Trophoblast cell (in vitro differentiated cells and primary cell): ENCODE results near the gene MGAT5.
A peak's percentile ranks its signal among the peaks of the same experiment; 100 is the strongest.

ENCODE experiments used
- DNase-seq, 2 donors: peaks; one replicate each; pipeline ENCODE4 v3.0.0-alpha.2; 2016
- H2AFZ ChIP-seq: 2 replicates; pipeline ENCODE4 v1.6.1; 2013; ENCODE audit warnings: low read length, moderate library complexity, mild to moderate bottlenecking; ENCODE audit not compliant: insufficient read depth, poor library complexity
- H2AK5ac ChIP-seq: 2 replicates; pipeline ENCODE4 v1.6.1; 2013; ENCODE audit warnings: mild to moderate bottlenecking, low read length
- H2BK120ac ChIP-seq: 2 replicates; pipeline ENCODE4 v1.6.1; 2013; ENCODE audit warnings: low read length, mild to moderate bottlenecking, moderate library complexity; ENCODE audit not compliant: insufficient read depth, poor library complexity
- H2BK12ac ChIP-seq: 2 replicates; pipeline ENCODE4 v1.6.1; 2013; ENCODE audit warnings: mild to moderate bottlenecking, low read length, moderate library complexity
- H2BK5ac ChIP-seq: 2 replicates; pipeline ENCODE4 v1.6.1; 2013; ENCODE audit warnings: low read length, low read depth, moderate library complexity, mild to moderate bottlenecking; ENCODE audit not compliant: poor library complexity
- H3K14ac ChIP-seq: 2 replicates; pipeline ENCODE4 v1.6.1; 2013; ENCODE audit warnings: mild to moderate bottlenecking, low read length
- H3K18ac ChIP-seq: 2 replicates; pipeline ENCODE4 v1.6.1; 2013; ENCODE audit warnings: mild to moderate bottlenecking, low read length
- H3K23ac ChIP-seq: 2 replicates; pipeline ENCODE4 v1.6.1; 2013; ENCODE audit warnings: low read length
- H3K27ac ChIP-seq: 2 replicates; pipeline ENCODE4 v1.5.1; 2013; ENCODE audit warnings: low read depth, mild to moderate bottlenecking, inconsistent platforms, low read length, moderate library complexity
- H3K27me3 ChIP-seq: 2 replicates; pipeline ENCODE4 v1.6.1; 2013; ENCODE audit warnings: inconsistent platforms, mild to moderate bottlenecking, low read length, moderate library complexity; ENCODE audit not compliant: insufficient read depth
- H3K36me3 ChIP-seq, 2 experiments: 1 replicate in 1 of 2; 2 replicates in 1 of 2; pipeline ENCODE4 v1.6.1; 2013; ENCODE audit warnings: low read length in 2 of 2, mild to moderate bottlenecking in 2 of 2, moderate library complexity in 1 of 2; ENCODE audit not compliant: insufficient read depth in 2 of 2, control insufficient read depth in 1 of 2
- H3K4ac ChIP-seq: 2 replicates; pipeline ENCODE4 v1.6.1; 2013; ENCODE audit warnings: low read depth, mild to moderate bottlenecking, low read length, moderate library complexity
- H3K4me1 ChIP-seq, 2 experiments: 1 replicate in 1 of 2; 2 replicates in 1 of 2; pipeline ENCODE4 v1.6.1; 2013; ENCODE audit warnings: low read length in 2 of 2, mild to moderate bottlenecking in 2 of 2, moderate library complexity in 1 of 2; ENCODE audit not compliant: insufficient read depth in 2 of 2, control insufficient read depth in 1 of 2
- H3K4me2 ChIP-seq: 2 replicates; pipeline ENCODE4 v1.6.1; 2013; ENCODE audit warnings: inconsistent platforms, mild to moderate bottlenecking, low read length, moderate library complexity
- H3K4me3 ChIP-seq: 2 replicates; pipeline ENCODE4 v1.5.1; 2013; ENCODE audit warnings: mild to moderate bottlenecking, low read depth, low read length, inconsistent platforms
- H3K79me1 ChIP-seq: one replicate; pipeline ENCODE4 v1.6.1; 2013; ENCODE audit warnings: low read length
- H3K79me2 ChIP-seq: 2 replicates; pipeline ENCODE4 v1.6.1; 2013; ENCODE audit warnings: low read length, mild to moderate bottlenecking; ENCODE audit not compliant: control insufficient read depth, insufficient read depth, poor library complexity
- H3K9ac ChIP-seq: 2 replicates; pipeline ENCODE4 v1.6.1; 2013; ENCODE audit warnings: mild to moderate bottlenecking, low read length
- H3K9me3 ChIP-seq: 2 replicates; pipeline ENCODE4 v1.6.1; 2013; ENCODE audit warnings: low read depth, mild to moderate bottlenecking, control low read depth, inconsistent platforms, low read length; ENCODE audit not compliant: insufficient read depth
- H4K12ac ChIP-seq: 2 replicates; pipeline ENCODE4 v1.6.1; 2013; ENCODE audit warnings: low read depth, mild to moderate bottlenecking, low read length, moderate library complexity
- H4K8ac ChIP-seq: 2 replicates; pipeline ENCODE4 v1.6.1; 2013; ENCODE audit warnings: low read depth, mild to moderate bottlenecking, low read length, moderate library complexity
- H4K91ac ChIP-seq: one replicate; pipeline ENCODE4 v1.6.1; 2013; ENCODE audit warnings: low read depth, mild to moderate bottlenecking, low read length, moderate library complexity
- WGBS: extraction: QIAGEN DNeasy Blood & Tissue Kit; methylation state at CpG from one replicate; pipeline ENCODE4 v1.1.7; 2013; ENCODE audit warnings: missing lambda C conversion rate; ENCODE audit not compliant: insufficient read length, insufficient coverage; ENCODE audit errors: extremely low coverage; 5-methylcytosine and 5-hydroxymethylcytosine counted together

The MGAT5 gene

DNA sequence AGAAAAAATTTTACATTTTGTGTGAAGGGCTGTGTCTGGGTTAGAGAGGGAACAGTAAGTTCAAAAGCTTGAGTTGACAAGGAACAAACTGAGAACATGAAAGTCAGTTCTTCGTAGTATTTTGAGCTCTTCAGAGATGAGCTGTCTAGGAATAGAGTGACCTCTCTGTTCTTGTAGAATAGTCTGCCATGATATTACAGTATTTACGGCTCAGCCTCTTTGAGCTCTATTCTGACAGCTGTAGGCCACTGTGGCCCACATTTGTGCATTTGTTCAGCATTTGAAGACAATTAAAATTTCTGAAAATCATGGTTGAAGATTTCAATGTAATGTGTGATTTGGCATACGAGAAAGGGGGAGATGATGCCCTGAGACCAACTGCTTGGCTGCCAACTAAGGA lies 172.8 kb downstream of the MGAT5 start:
- no CpG with 5 or more reads among the region's 3 CpGs for WGBS
- H2BK12ac ChIP-seq = no peak overlapping the region

GRCh38 chr2:134429886-134430285 lies 176.0 kb downstream of the MGAT5 start:
- no peak overlapping the region for H2AFZ ChIP-seq
- H3K18ac ChIP-seq = no peak overlapping the region
- H3K4ac ChIP-seq = no peak overlapping the region
- no peak overlapping the region for H2BK120ac ChIP-seq
- H3K27me3 ChIP-seq = no peaks in the 10 kb centered on the region
- H3K79me1 ChIP-seq = no peaks in the 10 kb centered on the region
- no peak overlapping the region for H3K4me2 ChIP-seq
- no peak overlapping the region for H3K27ac ChIP-seq
- no CpG with 5 or more reads among the region's 4 CpGs for WGBS
- H2BK12ac ChIP-seq = no peak overlapping the region
- no peak for DNase-seq
- H3K36me3 ChIP-seq = no peaks in the 10 kb centered on the region
- H3K14ac ChIP-seq = no peak overlapping the region
- no peaks in the 10 kb centered on the region for H3K9me3 ChIP-seq
- H3K23ac ChIP-seq = no peak overlapping the region
- H2BK5ac ChIP-seq = no peak overlapping the region
- no peak overlapping the region for H4K91ac ChIP-seq
- H4K8ac ChIP-seq = no peak overlapping the region
- H3K9ac ChIP-seq = no peak overlapping the region
- peaks cover 11 to 13% of the 10 kb centered on the region in 2 experiments for H3K4me1 ChIP-seq
- no peak overlapping the region for H2AK5ac ChIP-seq
- no peak overlapping the region for H4K12ac ChIP-seq
- no peaks in the 10 kb centered on the region for H3K79me2 ChIP-seq
- H3K4me3 ChIP-seq = no peak overlapping the region

More for the DNA sequence above, 172.8 kb downstream of the MGAT5 start:
- H3K18ac ChIP-seq = no peak overlapping the region
- H3K79me1 ChIP-seq = no peaks in the 10 kb centered on the region
- no peak overlapping the region for H2AFZ ChIP-seq
- H2BK120ac ChIP-seq = no peak overlapping the region
- peaks cover 5 to 9% of the 10 kb centered on the region in 2 experiments for H3K4me1 ChIP-seq
- H3K79me2 ChIP-seq = no peaks in the 10 kb centered on the region
- no peak overlapping the region for H3K4me2 ChIP-seq
- no peak overlapping the region for H3K27ac ChIP-seq
- no peak overlapping the region for H3K14ac ChIP-seq
- no peak overlapping the region for H4K91ac ChIP-seq
- no peak overlapping the region for H4K8ac ChIP-seq
- no peak overlapping the region for H2BK5ac ChIP-seq
- no peak overlapping the region for H3K4ac ChIP-seq
- H2AK5ac ChIP-seq = no peak overlapping the region
- H4K12ac ChIP-seq = no peak overlapping the region
- H3K36me3 ChIP-seq = no peaks in the 10 kb centered on the region
- H3K9me3 ChIP-seq = no peaks in the 10 kb centered on the region
- no peaks in the 10 kb centered on the region for H3K27me3 ChIP-seq
- no peak overlapping the region for H3K4me3 ChIP-seq
- H3K23ac ChIP-seq = no peak overlapping the region
- DNase-seq = no peak
- H3K9ac ChIP-seq = no peak overlapping the region

DNA sequence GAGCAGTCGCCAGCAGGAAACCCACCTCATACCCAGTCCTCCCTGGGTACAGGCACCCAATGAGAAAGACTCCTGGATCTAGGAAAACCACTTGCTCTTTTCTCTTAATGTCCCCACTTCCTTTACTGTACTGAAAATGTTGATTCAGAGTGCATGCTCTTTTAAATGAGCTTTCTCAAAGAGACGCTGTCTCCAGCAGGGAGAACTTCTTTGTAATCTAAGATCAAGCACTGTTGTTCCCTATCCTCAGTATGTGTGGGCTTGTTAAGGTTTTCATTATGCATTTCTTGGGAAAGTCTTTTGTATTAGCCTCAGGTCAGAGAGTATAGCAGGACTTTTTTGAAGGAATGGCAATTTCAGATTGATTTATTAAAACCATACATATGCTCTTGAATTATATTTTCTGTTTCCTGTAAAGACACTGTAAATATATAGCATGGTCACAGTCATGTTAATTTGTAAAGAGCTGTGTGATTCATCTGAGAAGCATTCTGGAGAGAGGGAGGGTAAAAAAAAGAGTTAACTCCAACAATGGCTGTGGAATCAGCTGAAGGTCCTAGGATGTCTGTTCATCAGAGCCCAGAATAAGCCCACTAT lies 178.1 kb downstream of the MGAT5 start:
- no peak overlapping the region for H4K8ac ChIP-seq
- no CpG with 5 or more reads among the region's 2 CpGs for WGBS
- no peaks in the 10 kb centered on the region for H3K79me2 ChIP-seq
- no peak overlapping the region for H4K12ac ChIP-seq
- no peak overlapping the region for H2AFZ ChIP-seq
- no peak overlapping the region for H3K14ac ChIP-seq
- H2BK5ac ChIP-seq = no peak overlapping the region
- no peak overlapping the region for H3K9ac ChIP-seq
- no peak overlapping the region for H3K4ac ChIP-seq
- H3K18ac ChIP-seq = no peak overlapping the region
- H3K4me2 ChIP-seq = no peak overlapping the region
- peaks cover 13 to 14% of the 10 kb centered on the region in 2 experiments for H3K4me1 ChIP-seq
- H3K23ac ChIP-seq = no peak overlapping the region
- no peak for DNase-seq
- no peak overlapping the region for H2AK5ac ChIP-seq
- no peak overlapping the region for H3K4me3 ChIP-seq
- peak overlapping the region; percentile 23 for H3K27ac ChIP-seq
- no peaks in the 10 kb centered on the region for H3K27me3 ChIP-seq
- no peak overlapping the region for H2BK120ac ChIP-seq
- H3K36me3 ChIP-seq = no peaks in the 10 kb centered on the region
- no peak overlapping the region for H4K91ac ChIP-seq
- H2BK12ac ChIP-seq = no peak overlapping the region
- no peaks in the 10 kb centered on the region for H3K9me3 ChIP-seq
- no peaks in the 10 kb centered on the region for H3K79me1 ChIP-seq

DNA sequence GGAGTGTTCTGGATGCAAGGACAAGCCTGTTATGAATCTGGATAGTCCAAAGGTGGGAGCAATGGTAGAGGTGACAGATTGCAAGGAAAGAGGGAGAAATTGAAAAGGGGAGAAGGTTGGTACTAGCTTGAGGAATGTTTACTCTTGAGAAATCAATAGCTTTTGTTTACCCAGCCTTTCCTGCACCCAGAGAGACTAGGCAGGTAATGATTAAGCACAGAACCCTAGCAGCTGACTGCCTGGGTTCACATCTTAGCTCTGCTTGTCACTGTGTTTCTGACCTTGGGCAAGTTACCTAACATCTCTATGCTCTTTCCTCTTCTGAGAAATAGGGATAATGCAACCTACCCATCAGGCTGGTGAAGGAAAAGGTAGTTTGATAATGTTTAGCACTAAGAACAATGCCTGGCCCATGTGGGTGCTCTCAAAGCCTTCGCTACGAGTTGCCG lies 178.6 kb downstream of the MGAT5 start:
- H3K9me3 ChIP-seq = no peaks in the 10 kb centered on the region
- H3K4me2 ChIP-seq = no peak overlapping the region
- H3K9ac ChIP-seq = no peak overlapping the region
- H2AFZ ChIP-seq = no peak overlapping the region
- no peaks in the 10 kb centered on the region for H3K79me2 ChIP-seq
- no peaks in the 10 kb centered on the region for H3K27me3 ChIP-seq
- H3K27ac ChIP-seq = no peak overlapping the region
- no peak overlapping the region for H3K18ac ChIP-seq
- H4K8ac ChIP-seq = no peak overlapping the region
- H2BK12ac ChIP-seq = no peak overlapping the region
- no peak overlapping the region for H3K4ac ChIP-seq
- H4K12ac ChIP-seq = no peak overlapping the region
- H4K91ac ChIP-seq = no peak overlapping the region
- no peak overlapping the region for H2AK5ac ChIP-seq
- H3K14ac ChIP-seq = no peak overlapping the region
- DNase-seq = no peak
- WGBS = no CpG with 5 or more reads among the region's 3 CpGs
- H3K23ac ChIP-seq = no peak overlapping the region
- no peak overlapping the region for H3K4me3 ChIP-seq
- no peaks in the 10 kb centered on the region for H3K36me3 ChIP-seq
- H2BK5ac ChIP-seq = no peak overlapping the region
- no peaks in the 10 kb centered on the region for H3K79me1 ChIP-seq
- H3K4me1 ChIP-seq = peaks cover 13 to 14% of the 10 kb centered on the region in 2 experiments
- no peak overlapping the region for H2BK120ac ChIP-seq
